ENCODE measurements around the gene ARPP21.

The ARPP21 gene

DNA sequence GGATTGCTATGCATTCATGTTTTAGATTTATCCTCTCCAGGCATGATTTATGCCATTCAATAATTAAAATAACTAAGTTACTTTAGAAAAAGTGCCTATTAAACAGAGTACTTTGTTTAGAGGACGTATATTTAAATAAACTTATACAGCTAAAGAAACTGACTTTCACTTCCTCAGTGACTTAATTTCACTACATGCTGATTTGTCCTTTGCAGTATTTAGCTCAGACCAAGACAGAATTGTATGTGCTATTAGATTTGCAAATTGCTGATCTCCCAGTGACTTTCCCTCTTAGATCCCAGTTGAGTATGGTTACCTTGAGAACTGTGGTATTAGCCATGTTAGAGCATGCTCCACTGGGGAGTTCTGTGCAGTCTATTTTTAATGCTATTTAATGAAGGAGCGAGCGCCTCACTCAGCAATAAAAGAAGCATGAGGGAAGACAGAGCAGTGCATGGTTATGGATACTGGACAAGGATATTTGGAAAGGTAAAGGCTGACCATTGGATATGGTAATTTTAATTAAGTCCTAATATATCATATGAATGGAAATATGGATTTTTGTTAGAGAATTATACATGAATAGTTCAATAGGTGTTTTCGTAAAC lies 2.7 kb downstream of the ARPP21 start:
- no peak for DNase-seq (ENCODE audit: low read depth)

DNA sequence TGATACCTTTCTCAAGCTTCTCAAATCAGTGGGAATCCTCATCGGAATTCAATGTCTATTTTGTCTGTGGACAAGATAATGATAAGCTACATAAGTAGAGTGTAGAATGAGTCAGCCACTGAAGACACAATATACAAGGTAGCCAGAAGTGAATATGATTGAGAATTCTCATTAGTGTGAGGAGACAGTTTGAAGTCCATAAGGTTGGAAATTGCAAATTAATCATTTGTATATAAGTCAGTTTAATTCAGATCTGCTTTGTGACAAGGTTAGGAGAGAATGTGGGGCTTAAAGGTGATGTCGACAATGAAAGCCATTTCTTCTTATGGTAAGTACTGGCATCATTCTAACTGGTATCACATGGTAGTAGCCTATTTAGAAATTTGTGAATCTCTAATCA lies 4.2 kb downstream of the ARPP21 start:
- no peak for DNase-seq (ENCODE audit: low read depth)

DNA sequence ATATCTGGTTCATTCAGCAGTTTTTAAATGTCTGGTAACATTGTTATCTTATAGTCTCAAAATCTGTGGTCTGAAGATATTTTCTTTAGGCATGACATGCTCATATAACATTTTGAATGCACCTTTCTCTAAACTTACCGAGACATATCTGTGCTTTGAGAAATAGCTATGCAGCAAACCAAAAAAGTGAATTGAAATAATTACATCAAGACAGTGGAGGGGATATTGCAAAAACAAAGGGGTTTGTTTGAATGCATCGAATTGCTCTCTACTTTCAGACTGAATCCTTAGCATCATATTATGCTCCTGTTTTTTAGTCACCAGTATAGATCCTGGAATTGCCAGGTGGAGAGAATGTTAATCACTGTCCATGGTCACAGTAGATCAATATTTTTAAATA lies 5.1 kb downstream of the ARPP21 start:
- no peak for DNase-seq (ENCODE audit: low read depth)

DNA sequence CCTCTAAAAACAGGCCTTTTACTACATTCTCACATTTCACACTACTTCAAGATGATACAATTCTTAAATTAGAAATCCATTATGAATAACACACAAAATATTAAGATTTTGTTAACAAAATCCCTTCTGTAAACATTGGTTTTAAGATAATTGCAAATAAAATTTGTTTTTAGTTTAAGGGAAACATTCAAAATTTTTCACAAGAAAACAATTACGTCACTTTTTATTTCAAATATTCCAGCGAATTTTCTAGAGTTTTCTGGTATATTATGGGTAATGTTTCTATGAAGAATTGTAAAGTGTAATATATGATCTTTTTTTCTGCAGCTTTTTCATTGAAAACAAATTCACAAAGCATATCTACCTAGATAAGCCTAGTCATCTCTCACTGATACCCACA lies 5.9 kb downstream of the ARPP21 start:
- no peak for DNase-seq (ENCODE audit: low read depth)

- no peak for DNase-seq (ENCODE audit: low read depth)
Measured at GRCh38 chr3:35646081-35646480, 6.8 kb downstream of the ARPP21 start.

DNA sequence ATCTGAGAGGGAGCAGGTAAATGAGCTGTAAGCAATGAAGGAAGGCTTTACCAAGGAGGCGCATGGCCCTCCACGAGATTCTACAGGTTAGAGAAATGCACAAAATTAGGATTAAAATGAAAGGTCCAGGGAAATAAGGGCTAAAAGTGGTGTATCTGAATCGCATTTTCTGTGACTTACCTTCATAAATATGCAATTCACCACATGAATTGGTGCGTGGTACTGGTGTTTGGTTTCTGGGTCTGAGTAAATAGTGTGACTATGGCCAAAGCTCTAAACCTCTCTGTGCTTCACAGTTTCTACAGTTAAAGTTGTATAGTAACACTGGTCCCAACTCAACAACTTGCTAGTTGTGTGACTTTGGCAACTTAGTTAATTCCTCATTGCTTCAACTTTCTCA lies 8.1 kb downstream of the ARPP21 start:
- DNase-seq (ENCODE audit: low read depth) = no peak

- DNase-seq (ENCODE audit: low read depth) = no peak
Measured at GRCh38 chr3:35648347-35648746, 9.0 kb downstream of the ARPP21 start.

GRCh38 chr3:35649405-35649804 lies 10.1 kb downstream of the ARPP21 start:
- DNase-seq (ENCODE audit: low read depth) = no peak

DNA sequence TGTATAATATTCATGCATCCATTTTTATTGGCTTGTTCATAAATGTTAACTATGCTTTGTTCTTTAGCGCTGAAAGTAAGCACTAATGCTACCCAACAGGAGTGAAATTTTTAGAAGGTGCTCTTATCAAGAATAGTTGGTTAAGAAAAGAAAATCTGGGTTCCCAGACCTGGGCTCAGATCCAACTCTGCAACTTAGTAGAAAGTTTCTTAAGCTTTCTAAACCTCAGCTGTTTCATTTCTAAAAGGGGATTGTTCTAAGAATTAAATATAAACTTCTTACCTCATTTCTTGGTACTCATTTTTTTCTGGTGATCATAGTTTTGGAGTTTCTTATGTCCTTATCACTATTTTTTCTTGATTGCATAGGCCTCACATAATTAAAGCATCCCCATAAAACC lies 12.1 kb downstream of the ARPP21 start:
- no peak for DNase-seq (ENCODE audit: low read depth)

GRCh38 chr3:35651851-35652250 lies 12.5 kb downstream of the ARPP21 start:
- peak; percentile 26 for DNase-seq (ENCODE audit: low read depth)

DNA sequence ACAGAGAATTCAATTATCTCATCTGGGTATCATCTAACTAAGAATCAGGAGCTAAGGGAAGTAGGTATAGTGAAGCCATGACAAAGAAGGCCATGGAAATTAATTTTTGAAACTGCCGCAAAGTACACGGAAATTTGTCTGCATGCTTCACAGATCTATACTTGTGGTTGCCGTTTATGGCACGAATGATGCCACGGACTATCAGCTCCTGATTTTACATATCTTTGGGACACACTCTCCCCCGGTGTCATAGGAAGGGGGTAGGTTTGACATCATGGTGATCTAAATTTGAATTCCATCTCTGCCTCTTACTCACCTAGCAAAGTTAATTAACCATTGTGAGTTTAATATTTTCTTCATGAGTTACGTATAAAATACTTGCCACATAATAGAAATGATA lies 14.0 kb downstream of the ARPP21 start:
- no peak for DNase-seq (ENCODE audit: low read depth)

DNA sequence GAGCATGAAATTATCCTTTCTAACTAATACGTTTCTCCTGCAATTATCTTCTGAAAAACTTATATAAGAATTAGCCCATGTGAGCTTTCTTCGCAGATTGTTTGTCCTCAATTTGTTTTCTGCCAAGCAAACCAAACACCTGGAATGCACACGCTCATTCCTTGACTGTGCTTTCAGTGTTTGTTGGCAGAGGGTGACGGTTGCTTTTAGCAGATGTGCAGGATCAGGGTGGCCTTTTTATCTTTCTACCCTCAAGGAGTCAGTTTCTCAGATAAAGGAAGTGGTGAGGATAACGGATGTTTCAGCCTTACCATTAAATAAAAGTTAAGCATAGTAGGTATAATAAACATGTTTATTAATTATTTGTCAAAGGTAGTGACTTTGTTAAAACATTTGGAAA lies 15.2 kb downstream of the ARPP21 start:
- no peak for DNase-seq (ENCODE audit: low read depth)

- no peak for DNase-seq (ENCODE audit: low read depth)
Measured at GRCh38 chr3:35658686-35659085, 19.4 kb downstream of the ARPP21 start.

GRCh38 chr3:35659768-35660167 lies 20.4 kb downstream of the ARPP21 start:
- DNase-seq (ENCODE audit: low read depth) = no peak

GRCh38 chr3:35663471-35663870 lies 24.1 kb downstream of the ARPP21 start:
- DNase-seq (ENCODE audit: low read depth) = no peak

DNA sequence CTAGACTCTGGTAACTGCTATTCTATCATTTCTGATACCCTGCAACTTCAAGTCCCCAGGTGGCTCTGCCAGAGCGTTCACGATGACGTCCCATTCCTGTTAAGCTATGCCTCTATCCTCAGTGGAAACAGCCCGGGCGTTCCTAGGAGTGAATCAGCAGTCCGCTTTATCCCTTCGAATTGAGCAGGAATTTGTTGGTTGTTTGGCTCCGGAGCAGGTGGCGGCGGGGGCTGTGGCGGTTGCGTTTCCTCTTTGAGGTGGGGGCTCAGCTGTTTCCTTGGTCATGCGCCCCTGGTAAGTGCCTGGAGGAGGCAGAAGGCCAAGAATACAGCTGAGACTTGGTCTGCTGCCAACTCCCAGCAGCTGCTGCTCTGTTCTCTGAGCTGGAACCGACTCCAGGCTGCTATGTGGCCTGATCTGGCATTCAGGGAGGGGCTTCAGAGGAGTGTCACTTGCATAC lies 25.2 kb downstream of the ARPP21 start:
- no peak for DNase-seq (ENCODE audit: low read depth)

- no peak for DNase-seq (ENCODE audit: low read depth)
Measured at GRCh38 chr3:35665390-35666055, 26.2 kb downstream of the ARPP21 start.

DNA sequence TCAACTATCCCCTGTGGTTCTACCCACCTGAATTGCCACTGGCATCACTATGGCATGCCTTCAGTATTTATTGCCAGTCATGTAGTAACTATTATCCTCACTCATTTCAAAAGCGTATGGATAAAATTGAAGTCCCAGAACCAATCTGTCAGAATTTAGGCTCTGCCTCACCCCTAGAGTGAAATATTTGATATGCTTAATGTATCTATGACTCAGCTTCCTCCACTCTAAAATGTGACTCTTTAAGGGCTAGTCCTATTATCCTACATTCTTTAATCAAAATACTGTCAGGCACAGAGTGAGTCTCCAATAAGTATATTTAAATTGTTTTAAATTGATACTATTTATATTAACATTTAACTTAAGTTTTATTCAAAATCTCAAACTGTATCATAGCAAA lies 27.6 kb downstream of the ARPP21 start:
- DNase-seq (ENCODE audit: low read depth) = no peak

GRCh38 chr3:35670408-35670965 lies 31.2 kb downstream of the ARPP21 start:
- DNase-seq (ENCODE audit: low read depth) = no peak

GRCh38 chr3:35671483-35671882 lies 32.2 kb downstream of the ARPP21 start:
- DNase-seq (ENCODE audit: low read depth) = no peak

DNA sequence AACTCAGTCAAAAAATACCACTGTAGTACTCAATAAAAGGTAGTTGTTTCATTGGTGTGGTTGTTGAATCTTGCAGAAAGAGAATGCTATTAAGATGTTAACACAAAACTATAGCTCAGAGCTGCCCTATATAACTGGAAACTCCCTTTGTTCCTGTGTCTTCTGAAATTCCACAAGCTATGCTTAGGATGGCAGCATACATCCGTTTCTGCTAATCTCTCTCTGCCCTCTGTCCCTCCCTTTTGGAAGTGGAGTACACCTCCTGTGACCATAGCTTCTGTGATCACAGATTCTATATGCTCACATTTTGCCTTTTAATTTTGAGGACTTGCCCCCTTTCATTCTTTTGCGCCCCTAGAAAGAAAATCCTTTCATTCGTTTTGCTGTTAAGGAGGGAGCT lies 33.7 kb downstream of the ARPP21 start:
- DNase-seq (ENCODE audit: low read depth) = no peak

DNA sequence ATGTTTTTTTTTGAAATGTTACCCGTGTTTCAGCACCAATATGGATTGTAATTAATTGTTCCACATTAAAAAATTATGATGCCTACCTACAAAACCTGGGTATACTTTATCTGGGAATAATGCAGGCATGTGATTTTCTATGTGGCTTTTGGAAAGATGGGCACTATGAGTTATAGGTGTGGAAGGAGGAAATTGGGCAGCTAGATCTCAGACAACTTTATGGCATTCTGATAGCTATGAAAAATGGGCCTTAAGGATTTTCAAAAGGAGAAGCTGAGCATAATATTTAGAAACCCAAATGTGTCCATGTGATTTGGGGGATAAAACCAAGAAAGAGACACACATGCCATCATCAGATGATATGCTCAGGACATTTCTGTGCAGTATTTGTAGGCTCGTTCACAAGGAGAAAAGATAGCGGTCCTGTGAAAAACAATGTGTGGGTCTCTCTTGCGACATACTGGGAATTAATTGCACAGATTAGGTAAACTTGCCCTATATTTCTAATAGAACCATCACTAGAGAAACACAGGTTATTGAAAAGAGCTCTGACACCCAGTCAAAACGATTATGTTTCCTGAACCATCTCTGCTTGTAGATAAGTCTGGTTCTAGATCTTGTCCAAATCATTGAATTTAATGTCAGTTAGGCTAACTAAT lies 35.3 kb downstream of the ARPP21 start:
- DNase-seq (ENCODE audit: low read depth) = no peak

GRCh38 chr3:35675206-35675605 lies 35.9 kb downstream of the ARPP21 start:
- DNase-seq (ENCODE audit: low read depth) = no peak

Data from HS-5 (cell line).